K562 (cell line): ENCODE results near the gene LEPR. TPM values are rescaled to one million over a fixed set of nuclear protein-coding genes. Genes with fewer than 3 reads are reported as not detected.

Experiments
- CCAR2 ChIP-seq: fragments of 200-400 bp; formaldehyde crosslinking; IDR thresholded peaks from 2 replicates; pipeline ENCODE4 v1.6.1; 2017; ENCODE audit warnings: mild to moderate bottlenecking, low read depth, low read length
- CHAMP1 ChIP-seq: fragments of 450-650 bp; IDR thresholded peaks from 2 replicates; pipeline ENCODE4 v1.6.1; 2016; ENCODE audit warnings: mild to moderate bottlenecking
- MNT ChIP-seq, 2 experiments: fragments of 450-650 bp; conservative IDR thresholded peaks; 2 replicates each; pipeline ENCODE4 v1.6.1; 2017; ENCODE audit warnings: mild to moderate bottlenecking in 2 of 2, moderate library complexity in 2 of 2
- PHB2 ChIP-seq: fragments of 450-650 bp; IDR thresholded peaks from 2 replicates; pipeline ENCODE4 v1.6.1; 2017; ENCODE audit warnings: low read depth
- PRMT5 ChIP-seq: sonication (generic); formaldehyde crosslinking; IDR thresholded peaks from 2 replicates; pipeline ENCODE4 v1.5.0; 2020; ENCODE audit warnings: missing genetic modification reagents
- RERE ChIP-seq: sonication (generic); formaldehyde crosslinking; IDR thresholded peaks from 2 replicates; pipeline ENCODE4 v1.8.0; 2023; ENCODE audit warnings: missing genetic modification reagents, mild to moderate bottlenecking, borderline replicate concordance
- SAFB2 ChIP-seq: fragments of 200-400 bp; formaldehyde crosslinking; IDR thresholded peaks from 2 replicates; pipeline ENCODE4 v1.6.1; 2018; ENCODE audit warnings: borderline replicate concordance, low read length, low read depth, moderate library complexity; ENCODE audit not compliant: severe bottlenecking
- SMARCA4 ChIP-seq: fragments of 450-650 bp; IDR thresholded peaks from 2 replicates; pipeline ENCODE4 v1.6.1; 2016
- YBX1 ChIP-seq: fragments of 450-650 bp; IDR thresholded peaks from 2 replicates; pipeline ENCODE4 v1.7.1; 2016; ENCODE audit warnings: mild to moderate bottlenecking
- ZNF444 ChIP-seq: fragments of 250-450 bp; sonication (Bioruptor Pico); IDR thresholded peaks from 2 replicates; pipeline ENCODE4 v1.4.0; 2020; ENCODE audit warnings: mild to moderate bottlenecking, moderate library complexity
- ZNF609 ChIP-seq: sonication (generic); formaldehyde crosslinking; IDR thresholded peaks from 2 replicates; pipeline ENCODE4 v1.8.1; 2023; ENCODE audit warnings: missing genetic modification reagents, mild to moderate bottlenecking, borderline replicate concordance
- ZZZ3 ChIP-seq: fragments of 450-650 bp; IDR thresholded peaks from 2 replicates; pipeline ENCODE4 v1.6.1; 2016; ENCODE audit warnings: antibody characterized with exemption, mild to moderate bottlenecking, moderate library complexity
- polyA plus RNA-seq, 8 experiments: library from polyadenylated mRNA; depleted of rRNA in 4 of 8; stranded (reverse) in 5 of 8; unstranded in 3 of 8; fragments of >200 nt; fragmentation: Nextera tagmentation in 2 of 8; fragmentation: Illumina TruSeq in 1 of 8; extraction: Ambion mirVana in 2 of 8; extraction: Trizol in 1 of 8; gene quantifications; 2 replicates each; pipeline versions ENCODE4 v1.2.1 to v1.2.3, GENCODE V29; 2011 to 2014; ENCODE audit warnings: inconsistent platforms in 1 of 8, missing spikeins in 1 of 8
- total RNA-seq, 7 experiments: library from RNA; depleted of rRNA in 6 of 7; stranded (reverse); fragments of >200 nt in 6 of 7; fragmentation: Illumina TruSeq in 2 of 7; extraction: Trizol in 2 of 7; gene quantifications; 2 replicates each; pipeline versions ENCODE4 v1.2.1 to v1.2.3, GENCODE V29; 2011 to 2021; ENCODE audit warnings: low replicate concordance in 1 of 7

LEPR gene
- total and polyA plus RNA-seq, 9 of the 15 experiments (the other 6 are each of a cell fraction or from before 2014, with no cell fraction given): 12.2 to 111 (median 43.1) TPM

- TF ChIP-seq CCAR2 (no peak), ZNF609 (no peak), ZNF444 (CRISPR knock-in tag) (no peak), RERE (CRISPR knock-in tag) (no peak), PRMT5 (CRISPR knock-in tag) (no peak), SAFB2 (no peak), SMARCA4 (peak; percentile 32; the same call in 1 of the 2 replicates), PHB2 (no peak), CHAMP1 (no peak), YBX1 (no peak), ZZZ3 (no peak), MNT (conservative IDR thresholded peaks at IDR 0.05) (0 out of 4 replicates have a peak, but pooled peaks of 1 of the 2 experiments have one; percentile 5)
Measured at GRCh38 chr1:65418522-65419185, 1.8 kb upstream of the LEPR start (continued).
